ENCODE measurements around the gene HPCAL1. TPM values are rescaled to one million over a fixed set of nuclear protein-coding genes. Genes with fewer than 3 reads are reported as not detected.

HPCAL1 gene
- total and polyA plus RNA-seq, 2 of the 8 experiments (the other 6 are each of a cell fraction or from before 2014, with no cell fraction given), result 5.8 to 8.6 TPM

- no peak for TF ChIP-seq SIRT6 (IDR thresholded peaks at IDR 0.05; ENCODE audit: low read length)
- TF ChIP-seq SUZ12 (IDR thresholded peaks at IDR 0.05; ENCODE audit: low read length), result no peak
These were observed 40.5 kb downstream of the HPCAL1 start (continued) for GRCh38 chr2:10343191-10343590.
